Measurements from ENCODE around the gene PTPRJ. TPM values are rescaled to one million over a fixed set of nuclear protein-coding genes. Genes with fewer than 3 reads are reported as not detected.
"Not testable (repeated sequence)": the region's sequence is repeated elsewhere in the genome, so short reads cannot be mapped to it uniquely, and the experiment has no call there.

Gene PTPRJ
- total RNA-seq = 53.4 TPM

DNA sequence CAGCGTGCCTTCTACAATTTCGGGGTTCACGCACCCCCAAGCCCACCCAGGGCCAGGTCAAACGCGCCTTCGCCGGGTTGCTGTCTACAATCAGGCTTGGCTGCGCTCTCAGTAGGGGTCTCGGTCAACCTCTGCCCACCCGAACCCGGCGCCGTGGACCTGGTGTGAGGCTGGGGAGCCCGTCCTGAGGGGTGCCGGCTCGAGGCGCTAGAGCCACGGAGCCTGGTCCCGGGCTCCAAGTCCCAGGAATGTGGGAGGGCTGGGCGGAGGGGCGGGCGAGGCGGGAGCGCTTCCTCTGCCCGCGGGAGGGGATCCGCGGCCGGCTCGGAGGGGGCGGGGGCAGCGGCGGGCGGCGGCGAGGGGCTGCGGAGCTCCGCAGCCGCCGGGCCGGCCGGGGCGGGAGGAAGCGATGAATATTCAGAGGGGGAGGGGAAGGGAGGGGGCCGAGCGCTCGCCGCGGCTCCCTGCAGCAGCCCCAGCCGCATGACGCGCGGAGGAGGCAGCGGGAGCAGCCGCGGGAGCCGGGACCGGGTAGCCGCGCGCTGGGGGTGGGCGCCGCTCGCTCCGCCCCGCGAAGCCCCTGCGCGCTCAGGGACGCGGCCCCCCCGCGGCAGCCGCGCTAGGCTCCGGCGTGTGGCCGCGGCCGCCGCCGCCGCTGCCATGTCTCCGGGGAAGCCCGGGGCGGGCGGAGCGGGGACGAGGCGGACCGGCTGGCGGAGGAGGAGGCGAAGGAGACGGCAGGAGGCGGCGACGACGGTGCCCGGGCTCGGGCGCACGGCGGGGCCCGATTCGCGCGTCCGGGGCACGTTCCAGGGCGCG lies at the start of gene PTPRJ:
Gene PTPRJ, plus strand, starts transcription at position 472 of the 819 bp plus-strand sequence. CDS start 354 bp downstream, outside the sequence.
- peak; percentile 54 for DNase-seq (ENCODE audit: low spot score)

DNA sequence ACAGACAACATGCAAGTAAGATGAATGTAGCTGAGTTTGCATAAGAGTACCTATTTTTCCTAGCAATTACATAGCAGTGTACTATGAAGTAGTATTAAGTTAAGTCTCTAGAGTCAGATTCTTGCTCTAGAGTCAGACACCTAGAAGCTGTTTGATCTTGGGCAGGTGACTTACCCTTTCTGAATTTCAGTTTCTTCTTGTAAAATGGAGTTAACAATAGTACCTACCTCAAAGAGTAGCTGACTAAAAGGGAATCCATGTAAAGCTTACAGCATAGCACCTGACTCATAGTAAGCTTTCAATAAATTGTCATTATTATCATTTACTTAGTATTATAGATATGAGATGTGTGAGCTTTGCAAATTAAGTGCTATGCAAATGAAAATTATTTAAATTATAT lies 47.8 kb upstream of the PTPRJ start:
- DNase-seq (ENCODE audit: low spot score) = no peak

DNA sequence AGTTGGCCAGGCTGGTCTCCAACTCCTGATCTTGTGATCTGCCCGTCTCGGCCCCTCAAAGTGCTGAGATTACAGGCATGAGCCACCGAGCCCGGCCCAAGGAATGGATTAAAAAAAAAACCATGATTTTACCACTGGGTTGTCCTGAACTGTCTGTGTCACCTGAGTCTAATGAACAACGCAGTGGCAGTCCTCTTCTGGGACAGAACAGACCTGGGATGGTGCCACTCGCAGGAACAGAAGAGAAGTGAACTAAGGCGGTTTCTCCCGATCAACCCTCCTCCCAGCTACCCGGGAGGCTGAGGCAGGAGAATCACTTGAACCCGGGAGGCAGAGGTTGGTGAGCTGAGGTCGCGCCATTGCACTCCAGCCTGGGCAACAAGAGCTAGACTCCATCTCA lies 46.6 kb upstream of the PTPRJ start:
- not testable (repeated sequence) for DNase-seq (ENCODE audit: low spot score)

DNA sequence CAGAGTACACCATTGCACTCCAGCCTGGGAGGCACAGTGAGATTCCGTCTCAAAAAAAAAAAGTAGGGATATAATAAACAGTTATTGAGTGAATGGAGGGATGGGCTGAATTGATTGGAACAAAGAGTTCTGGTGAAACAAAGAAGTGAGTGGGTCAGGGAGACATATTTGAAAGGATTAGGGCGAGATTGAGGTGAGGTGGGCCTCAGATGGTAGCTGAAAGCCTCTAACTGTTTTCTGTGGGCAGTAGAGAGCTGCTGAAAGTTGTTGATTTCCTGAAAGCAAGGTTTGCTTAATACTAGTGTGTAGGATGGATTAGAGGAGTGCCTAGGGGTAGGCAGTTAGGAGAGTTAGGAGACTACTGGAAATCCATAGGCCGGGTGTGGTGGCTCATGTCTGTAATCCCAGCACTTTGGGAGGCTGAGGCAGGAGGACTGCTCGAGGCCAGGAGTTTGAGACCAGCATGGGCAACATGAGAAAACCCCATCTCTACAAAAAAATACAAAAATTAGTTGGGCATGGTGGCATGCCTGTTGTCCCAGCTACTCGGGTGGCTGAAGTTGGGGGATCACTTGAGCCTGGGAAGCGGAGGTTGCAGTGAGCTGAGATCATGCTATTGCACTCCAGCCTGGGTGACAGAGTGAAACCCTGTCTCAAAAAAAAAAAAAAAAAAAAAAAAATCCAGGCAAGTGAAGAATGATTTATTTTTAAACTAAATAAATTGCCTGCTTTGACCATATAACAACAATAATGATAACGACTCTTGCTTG lies 41.4 kb upstream of the PTPRJ start:
- no peak for DNase-seq (ENCODE audit: low spot score)

DNA sequence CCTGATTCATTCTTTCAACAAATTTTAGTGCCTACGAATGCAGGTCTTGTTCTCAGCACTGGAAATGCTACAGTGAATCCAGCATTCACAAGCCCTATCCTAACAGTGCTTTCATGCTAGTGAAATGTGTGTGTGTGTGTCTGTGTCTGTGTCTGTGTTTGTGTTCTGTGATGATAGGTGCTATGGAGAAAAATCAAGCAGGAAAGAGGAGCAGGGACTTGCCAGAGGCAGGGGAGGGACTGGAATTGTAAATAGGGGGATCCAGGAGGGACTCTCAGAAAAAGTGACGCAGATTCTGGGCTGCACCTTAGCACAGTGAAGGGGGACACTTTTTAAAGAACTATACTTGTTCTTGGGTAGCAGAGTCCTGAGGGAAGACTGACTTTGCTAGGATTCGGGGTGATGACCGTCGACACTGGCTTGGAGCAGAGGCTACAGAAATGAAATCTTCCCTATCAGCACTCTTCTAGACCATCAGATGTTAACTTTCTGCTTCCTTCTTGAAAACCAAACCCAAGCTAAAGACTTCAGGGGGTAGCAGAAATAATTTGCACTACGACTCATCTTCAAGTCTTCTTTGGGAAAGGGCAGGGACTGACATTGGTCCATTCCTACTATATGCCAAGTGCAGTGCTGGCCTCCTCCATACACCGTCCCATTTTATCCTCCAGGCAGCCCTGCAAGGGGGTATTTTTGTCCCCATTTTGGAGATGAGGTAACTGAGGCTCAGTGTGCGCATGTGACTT lies 39.3 kb upstream of the PTPRJ start:
- DNase-seq (ENCODE audit: low spot score) = no peak

DNA sequence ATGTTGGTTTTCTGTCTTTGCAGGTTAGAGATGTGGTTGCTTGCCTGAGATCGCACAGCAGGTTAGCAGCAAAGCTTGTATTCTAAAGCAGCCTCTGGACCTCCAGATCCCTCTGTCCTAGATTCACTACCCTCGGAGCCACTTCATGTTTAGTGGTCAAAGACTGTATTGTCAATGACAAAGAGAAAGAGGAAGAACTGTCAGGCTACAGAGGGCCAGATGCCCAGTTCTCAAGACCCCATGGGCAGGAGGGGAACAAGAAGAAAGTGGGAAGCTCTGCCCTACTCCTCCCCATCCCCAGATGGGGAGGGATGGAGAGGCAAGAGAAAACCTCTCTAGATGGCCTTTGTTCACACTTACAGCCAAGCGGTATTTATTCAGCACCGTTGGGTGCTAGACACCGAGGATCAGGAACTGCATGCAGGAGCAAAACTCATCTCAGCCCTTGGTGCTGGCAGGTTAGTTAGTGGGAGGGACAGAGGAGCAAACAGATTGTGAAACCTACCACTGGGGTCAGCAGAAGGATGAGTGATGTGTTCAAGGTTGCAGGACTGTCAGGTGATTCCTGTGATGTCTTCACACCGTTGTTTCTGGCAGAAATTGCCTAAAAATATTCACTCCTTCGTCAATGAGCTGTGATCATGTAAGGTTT lies 38.3 kb upstream of the PTPRJ start:
- no peak for DNase-seq (ENCODE audit: low spot score)

DNA sequence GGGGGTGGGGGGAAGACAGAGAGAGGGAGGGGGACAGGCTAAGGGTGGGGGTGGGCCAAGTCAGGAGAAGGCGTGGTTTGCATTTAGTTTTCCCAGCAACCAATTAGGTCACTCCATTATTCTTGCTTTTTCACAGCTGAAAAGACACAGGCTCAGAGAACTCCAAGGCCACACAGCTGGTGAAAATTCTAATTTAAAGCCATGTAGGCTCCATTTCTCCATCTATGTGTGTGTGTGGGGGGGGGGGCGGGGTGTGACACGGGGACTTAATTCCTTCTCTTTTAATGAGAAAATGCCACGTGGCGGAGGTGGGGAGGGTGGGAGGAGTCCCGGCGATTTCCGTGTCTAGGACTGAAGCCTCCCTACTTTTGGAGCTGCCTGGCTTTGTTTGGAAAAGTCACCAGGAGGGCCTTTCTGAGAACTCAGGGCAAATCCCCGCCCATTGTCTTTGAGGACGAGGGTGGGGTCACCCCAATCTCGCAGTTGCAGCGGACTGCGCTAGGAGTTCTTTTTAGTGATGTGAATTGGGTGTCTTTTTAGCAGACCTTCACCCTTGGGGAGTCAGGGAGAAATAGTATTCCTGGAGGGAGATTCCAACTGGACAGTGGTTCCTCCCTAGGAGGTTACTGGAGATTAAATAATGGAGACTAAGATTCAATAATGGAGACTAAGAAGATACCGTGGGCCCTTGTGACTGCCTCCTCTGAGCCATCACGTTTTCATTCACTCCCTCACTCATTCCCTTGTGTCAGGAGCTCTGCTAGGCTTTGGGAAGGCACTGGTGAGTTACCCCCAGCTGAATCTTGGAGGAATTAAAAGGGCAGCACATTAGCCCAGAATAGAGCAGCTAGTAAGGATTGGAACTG lies 36.4 kb upstream of the PTPRJ start:
- DNase-seq (ENCODE audit: low spot score) = no peak

DNA sequence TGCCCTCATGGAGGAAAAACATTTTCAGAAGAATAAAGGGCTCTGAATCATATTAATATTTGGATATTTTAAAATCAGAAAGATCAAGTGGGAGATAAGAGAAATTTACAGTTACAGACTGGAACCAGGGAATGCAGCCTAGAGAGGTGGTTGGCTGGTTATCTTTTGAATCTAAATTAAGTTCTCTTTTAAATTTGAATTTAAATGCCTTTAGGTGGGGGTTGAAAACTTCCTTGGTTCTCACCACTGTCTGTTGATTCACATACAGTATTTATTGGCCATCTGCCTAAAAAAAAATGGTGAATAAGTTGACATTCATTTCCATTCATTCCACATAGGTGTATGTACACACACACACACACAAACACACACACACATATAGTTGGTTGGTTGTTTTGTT lies 35.7 kb upstream of the PTPRJ start:
- no peak for DNase-seq (ENCODE audit: low spot score)

DNA sequence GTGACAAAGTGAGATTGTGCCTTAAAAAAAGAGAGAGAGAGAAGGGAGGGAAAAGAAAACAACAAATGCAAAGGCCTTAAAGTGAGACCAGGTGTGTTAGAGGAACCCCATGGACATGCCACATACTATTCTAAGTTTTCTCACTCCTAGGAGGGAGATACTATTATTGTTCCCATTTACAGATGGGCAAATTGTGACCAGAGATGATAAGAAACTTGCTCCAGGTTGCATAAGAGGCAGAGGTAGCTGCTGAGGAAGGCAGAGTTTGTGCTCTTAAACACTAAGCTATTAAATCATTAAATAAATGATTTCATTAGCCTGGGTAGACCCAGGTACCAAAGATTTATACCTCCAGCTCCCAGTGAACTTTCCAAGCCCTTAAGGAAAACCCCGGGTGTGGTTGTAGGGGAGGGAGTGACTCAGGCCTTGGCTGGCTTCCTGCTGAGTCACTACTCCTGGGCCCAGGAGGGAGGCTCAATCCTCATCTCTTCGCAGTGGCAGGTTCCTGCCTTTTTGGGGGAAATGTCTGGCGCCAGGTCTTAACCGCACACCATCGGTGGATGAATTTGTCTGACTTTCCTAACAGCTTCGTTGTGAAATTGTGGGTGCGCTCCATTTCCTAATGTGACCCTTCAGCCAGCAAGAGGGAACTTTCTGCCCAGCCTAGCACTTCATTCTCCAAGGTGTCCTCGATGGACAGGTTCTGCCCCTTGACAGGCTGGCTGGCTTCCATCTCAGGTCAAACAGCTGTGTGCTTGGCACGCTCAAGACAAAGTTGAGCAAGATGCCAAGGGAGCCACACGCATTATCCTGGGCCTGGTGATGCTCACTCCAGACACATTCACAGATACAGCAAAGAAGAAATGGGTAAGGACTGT lies 33.4 kb upstream of the PTPRJ start:
- DNase-seq (ENCODE audit: low spot score) = peak; percentile 83

DNA sequence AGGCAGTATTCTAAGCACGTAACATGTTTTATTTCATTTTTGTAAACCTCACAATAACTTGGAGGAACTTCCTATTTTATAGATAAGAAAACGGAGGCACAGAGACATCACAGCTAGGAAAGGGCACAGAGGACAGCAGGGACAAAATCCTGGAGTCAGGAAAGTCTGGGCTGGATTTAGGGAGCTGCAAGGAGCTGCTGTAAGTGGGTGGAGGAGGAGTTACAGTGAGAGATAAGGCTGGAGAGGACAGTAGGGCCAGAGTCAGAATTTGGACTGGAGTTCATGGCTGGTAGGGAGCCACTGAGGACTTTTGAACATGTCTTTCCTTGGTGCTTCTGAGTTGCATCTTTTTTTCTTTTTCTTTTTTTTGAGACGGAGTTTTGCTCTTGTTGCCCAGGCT lies 32.2 kb upstream of the PTPRJ start:
- DNase-seq (ENCODE audit: low spot score) = no peak

DNA sequence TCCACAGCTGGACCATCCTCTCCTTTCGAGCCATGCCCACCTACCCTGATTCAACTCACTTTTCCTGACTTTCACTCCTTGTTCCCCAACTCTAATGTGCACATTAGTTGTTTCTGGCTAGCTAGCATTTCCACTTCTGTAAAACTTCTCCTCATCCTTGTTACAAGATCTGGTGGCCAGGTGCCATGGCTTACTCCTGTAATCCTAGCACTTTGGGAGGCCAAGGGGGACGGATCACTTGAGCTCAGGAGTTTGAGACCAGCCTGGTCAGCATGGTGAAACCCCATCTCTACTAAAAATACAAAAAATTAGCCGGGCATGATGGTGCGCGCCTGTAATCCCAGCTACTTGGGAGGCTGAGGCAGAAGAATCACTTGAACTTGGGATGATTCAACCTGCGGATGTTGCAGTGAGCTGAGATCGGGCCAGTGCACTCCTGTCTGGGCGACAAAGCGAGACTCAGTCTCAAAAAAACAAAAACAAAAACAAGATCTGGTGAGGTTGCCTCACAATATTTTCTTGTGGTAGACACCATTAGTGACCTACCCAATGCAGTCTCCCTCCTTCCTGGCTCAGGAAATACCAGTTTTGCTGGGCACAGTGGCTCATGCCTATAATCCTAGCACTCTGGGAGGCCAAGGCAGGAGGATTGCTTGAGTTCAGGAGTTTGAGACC lies 31.2 kb upstream of the PTPRJ start:
- not testable (repeated sequence) for DNase-seq (ENCODE audit: low spot score)

DNA sequence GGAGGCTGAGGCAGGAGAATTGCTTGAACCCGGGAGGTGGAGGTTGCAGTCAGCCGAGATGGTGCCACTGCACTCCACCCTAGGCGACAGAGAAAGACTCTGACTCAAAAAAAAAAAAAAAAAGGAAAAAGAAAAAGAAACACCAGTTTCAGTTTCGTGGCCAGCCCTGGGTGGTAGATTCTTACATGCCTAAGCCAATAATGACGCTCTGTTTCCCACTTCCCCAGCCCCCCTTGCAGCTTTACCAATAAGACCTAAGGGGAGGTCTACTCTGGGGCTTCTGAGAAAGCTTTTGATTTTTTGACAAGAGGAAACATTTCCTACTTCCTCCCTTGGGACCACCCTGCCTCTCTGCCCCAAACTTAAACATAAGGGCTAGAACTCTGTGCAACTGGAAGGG lies 30.0 kb upstream of the PTPRJ start:
- DNase-seq (ENCODE audit: low spot score) = no peak

DNA sequence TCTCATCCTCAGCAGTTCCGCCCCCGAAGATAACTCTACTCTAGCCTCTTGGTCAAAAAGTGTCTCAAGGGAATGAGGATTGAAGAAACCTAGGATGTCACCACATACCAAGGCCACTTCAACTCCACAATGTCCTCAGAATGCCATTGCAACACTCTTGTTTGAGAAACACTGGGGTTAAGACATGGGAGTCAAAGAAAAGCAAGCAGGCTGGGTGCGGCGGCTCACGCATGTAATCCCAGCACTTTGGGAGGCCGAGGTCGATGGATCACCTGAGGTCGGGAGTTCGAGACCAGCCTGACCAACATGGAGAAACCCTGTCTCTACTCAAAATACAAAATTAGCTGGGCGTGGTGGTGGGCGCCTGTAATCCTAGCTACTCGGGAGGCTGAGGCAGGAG lies 28.9 kb upstream of the PTPRJ start:
- DNase-seq (ENCODE audit: low spot score) = not testable (repeated sequence)

DNA sequence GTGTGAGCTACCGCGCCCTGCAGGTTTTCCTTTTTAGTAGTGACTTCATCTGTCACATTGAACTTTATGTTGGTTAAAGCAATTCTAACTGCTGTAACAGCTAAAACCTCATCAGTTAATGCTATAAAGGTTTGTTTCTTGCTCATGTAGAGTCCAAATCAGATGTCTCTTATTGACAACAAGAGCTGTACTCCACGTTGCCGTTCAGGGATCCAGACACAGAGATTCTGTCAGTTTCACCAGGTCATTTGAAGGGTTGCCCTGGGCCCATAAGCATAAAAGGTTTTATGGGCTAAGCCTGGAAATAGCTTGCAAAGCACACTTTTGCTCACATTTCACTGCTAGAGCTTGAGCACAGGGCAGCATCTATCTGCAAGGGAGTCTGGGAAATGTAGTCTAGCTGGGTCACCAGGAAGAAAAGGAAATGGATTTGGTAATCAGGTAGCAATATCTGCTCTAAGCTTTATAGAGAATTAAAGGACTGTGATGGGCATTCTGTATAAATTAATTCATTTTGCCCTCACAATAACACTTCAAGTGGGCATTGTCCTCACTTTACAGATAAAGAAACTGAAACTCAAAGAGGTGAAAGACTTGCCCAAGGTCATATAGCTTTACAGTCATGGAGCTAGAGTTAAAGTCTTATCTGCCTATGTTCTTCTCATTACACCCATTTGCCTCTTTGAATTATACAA lies 25.2 kb upstream of the PTPRJ start:
- no peak for DNase-seq (ENCODE audit: low spot score)

DNA sequence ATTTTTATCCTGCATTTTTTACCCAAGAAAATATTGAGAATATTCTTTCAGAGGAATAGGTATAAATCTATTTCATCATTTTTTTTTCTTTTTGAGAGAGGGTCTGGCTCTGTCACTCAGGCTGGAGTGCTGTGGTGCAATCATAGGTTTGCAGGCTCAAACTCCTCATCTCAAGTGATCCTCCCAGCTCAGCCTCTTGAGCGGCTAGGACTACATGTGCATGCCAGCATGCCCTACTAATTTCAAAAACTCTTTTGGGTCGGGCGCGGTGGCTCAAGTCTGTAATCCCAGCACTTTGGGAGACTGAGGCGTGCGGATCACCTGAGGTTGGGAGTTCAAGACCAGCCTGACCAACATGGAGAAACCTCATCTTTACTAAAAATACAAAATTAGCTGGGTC lies 20.3 kb upstream of the PTPRJ start:
- DNase-seq (ENCODE audit: low spot score) = no peak

DNA sequence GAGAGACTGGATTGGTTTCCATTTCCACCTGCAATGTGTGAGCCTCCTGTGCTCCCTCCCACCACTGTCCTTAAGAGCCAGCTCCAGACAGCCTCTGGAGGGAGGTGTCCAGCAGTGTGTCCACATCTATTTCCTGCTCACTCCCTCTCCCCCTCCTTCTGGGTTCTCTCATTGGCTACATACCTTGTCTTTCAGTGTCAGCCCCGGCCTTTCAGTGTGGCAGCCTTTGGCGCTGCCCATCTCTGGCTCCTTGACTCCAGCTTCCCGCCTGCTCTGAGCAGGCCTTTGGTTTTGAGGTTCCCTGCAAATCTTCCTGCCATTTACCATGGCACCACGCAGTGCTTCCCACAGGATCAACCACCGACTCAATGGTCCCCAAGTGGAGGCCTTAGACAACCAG lies 19.0 kb upstream of the PTPRJ start:
- DNase-seq (ENCODE audit: low spot score) = no peak

DNA sequence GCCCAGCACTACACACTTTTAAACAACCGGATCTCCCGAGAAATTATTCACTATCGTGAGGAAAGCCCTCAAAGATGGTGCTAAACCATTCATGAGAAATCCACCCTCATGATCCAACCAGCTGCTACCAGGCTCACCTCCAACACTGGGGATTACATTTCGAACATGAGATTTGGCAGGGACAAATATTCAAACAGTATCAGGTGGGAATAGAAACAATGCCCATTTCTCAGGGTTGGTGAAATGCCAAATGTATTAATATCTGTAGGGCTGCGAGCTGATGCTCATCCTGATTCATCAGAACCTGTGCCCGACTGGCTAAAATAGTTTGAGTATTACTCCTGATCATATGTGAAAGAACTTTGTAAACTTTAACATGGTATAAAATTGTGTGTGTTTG lies 15.8 kb upstream of the PTPRJ start:
- DNase-seq (ENCODE audit: low spot score) = no peak

All from mucosa of gallbladder (tissue), 1 donor.